ENCODE data around the gene RAMP1.

GRCh38 chr2:237874585-237875161, 15.2 kb downstream of the RAMP1 start:
- no peak for TF ChIP-seq POLR2AphosphoS5 (IDR thresholded peaks at IDR 0.05; ENCODE audit: low read depth, low read length)
- no peak for TF ChIP-seq REST (IDR thresholded peaks at IDR 0.05; ENCODE audit: insufficient read depth in 1 of 2, low read depth in 2 of 2, low read length in 2 of 2)
- no peak for TF ChIP-seq TAF1 (IDR thresholded peaks at IDR 0.05; ENCODE audit: borderline replicate concordance, insufficient read depth, low read length)
- TF ChIP-seq SIN3A (IDR thresholded peaks at IDR 0.05; ENCODE audit: borderline replicate concordance, insufficient read depth, low read length) = no peak
- TF ChIP-seq FOXP2 (optimal IDR thresholded peaks at IDR 0.05; ENCODE audit: borderline replicate concordance, extremely low read depth, extremely low read length, insufficient read depth) = no peak

All from PFSK-1 (cell line).